Fibroblast of the conjunctiva (primary cell): ENCODE measurements around the gene KRT26.
A peak's percentile ranks its signal among the peaks of the same experiment; 100 is the strongest.
"Not testable (repeated sequence)": the region's sequence is repeated elsewhere in the genome, so short reads cannot be mapped to it uniquely, and the experiment has no call there.

Source experiments
- DNase-seq: peaks from one replicate; pipeline ENCODE4 v3.0.0-alpha.2; 2010; ENCODE audit warnings: low read depth

KRT26 gene, protein sequence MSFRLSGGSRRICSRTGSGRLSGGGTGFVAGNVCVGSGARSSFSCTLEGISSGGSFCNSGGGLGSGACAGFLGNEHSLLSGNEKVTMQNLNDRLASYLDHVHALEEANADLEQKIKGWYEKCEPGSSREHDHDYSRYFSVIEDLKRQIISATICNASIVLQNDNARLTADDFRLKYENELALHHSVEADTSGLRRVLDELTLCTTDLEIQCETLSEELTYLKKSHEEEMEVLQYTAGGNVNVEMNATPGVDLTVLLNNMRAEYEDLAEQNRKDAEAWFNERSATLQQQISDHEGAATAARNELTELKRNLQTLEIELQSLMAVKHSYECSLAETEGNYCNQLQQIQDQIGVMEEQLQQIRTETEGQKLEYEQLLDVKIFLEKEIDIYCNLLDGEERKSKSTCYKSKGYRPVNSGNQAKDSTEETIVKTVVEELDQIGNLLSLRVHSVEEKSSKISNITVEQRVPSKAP

DNA sequence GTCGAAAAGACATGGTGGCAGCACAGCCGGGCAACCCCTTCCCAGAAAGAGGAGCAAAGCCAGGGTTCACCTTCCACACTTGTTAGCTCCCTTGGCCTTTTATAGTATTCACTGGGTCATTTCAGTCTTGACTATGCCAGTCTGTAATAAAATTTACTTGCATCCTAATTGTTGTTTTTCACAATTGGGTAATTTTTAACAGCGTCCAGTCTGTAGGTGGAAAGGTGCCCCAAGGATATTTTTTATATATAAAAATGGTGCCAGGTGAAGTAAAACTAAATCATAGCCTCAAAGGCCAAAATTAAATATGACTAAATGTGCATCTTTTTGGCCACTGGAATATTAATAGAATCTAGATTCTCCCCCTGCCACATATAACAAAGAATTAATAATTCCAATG is at the start of gene KRT26:
TSS of gene KRT26 (minus strand) at position 101 of the 400 bp plus-strand sequence. CDS start at position 13, 88 bp downstream.
- no peak for DNase-seq

- no peak for DNase-seq
These were observed 49.5 kb upstream of the KRT26 start for GRCh38 chr17:40821536-40821935.

DNA sequence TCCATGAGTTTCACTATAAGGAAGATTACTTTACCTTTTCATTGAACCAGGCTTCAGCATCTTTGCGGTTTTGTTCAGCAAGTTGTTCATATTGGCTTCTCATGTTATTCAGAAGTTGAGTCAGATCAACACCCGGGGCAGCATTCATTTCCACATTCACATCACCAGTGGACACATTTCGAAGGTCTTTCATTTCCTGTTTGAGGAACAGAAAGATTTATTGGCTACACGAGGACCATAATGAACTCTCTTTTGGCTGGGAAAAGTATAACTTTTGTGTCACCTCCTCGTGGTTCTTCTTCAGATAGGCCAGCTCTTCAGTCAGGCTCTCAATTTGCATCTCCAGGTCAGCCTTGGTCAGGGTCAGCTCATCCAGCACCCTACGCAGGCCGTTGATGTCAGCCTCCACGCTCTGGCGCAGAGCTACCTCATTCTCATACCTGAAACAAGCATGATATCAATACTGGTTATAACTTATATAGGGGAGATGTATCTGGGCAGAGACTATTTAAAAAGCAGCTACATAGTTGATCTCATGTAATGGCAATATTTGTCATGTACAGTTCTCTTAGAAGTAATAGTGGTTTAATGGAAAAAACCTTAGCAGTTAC is 48.3 kb upstream of the KRT26 start:
- no peak for DNase-seq

DNA sequence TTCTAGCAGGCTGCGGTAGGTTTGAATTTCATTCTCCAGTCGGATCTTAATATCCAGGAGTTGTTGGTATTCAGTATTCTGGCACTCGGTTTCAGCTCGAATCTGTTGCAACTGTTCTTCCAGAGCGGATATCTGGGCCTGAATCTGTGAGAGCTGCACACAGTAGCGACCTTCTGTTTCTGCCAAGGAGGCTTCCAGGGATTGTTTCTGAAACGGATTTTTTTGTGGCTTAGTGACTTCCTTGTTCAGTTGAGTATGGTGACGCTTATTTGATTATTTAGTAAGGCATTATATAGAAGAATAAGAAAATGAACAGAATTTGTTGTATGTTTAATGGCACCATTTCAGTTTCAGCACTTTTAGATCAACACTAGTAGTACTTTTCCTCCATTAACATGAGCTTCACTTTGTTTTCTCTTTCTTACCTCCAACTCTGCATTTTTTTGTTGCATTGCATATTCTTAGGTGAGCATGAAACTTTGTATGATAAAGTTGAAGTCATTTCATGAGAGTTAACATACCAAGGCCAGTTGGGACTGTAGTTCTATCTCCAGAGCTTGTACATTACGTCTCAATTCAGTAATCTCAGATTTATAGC is 47.6 kb upstream of the KRT26 start:
- DNase-seq: no peak

- DNase-seq: peak; percentile 43
These were observed 46.9 kb upstream of the KRT26 start for GRCh38 chr17:40818733-40819527.

- no peak for DNase-seq
These were observed 46.3 kb upstream of the KRT26 start for GRCh38 chr17:40818343-40818732.

GRCh38 chr17:40817103-40817682 is 45.2 kb upstream of the KRT26 start:
- no peak for DNase-seq

DNA sequence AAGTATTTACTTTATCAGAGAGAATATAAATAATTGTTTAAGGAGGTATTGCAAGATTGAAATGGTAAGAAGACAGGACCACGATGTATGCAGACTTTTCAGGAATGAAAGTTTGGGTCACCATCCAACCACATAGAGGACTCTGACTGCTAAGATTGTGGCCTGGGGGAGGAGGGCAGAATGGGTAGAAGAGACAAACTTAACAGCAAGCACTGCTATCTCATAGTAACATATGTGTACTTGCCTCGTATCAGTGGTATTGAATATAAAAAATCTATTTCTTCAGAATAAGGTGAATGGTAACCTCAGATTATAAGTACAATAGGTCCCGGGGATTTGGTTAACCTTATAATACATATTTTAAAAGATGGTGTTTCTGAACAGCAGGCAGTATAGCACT is 44.6 kb upstream of the KRT26 start:
- DNase-seq: no peak

DNA sequence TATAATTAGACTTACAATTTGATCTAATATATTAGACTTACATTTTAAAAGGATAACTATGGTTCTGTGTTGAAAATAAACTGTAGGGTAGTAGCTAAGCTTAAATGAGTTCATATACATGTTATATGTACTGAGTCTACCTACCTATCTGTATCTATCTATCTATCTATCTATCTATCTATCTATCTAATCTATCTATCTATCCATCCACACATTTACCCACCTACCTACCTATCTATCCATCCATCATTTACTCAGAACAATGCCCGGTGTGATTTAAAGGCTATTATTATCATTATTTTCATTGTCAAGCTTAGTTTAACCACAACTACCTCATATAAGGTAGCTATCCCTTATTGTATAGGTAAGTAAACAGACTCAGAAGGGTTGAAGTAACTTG is 43.4 kb upstream of the KRT26 start:
- DNase-seq: no peak

- DNase-seq: not testable (repeated sequence)
These were observed 42.7 kb upstream of the KRT26 start for GRCh38 chr17:40814657-40815056.

- DNase-seq: no peak
These were observed 41.8 kb upstream of the KRT26 start for GRCh38 chr17:40813804-40814203.

DNA sequence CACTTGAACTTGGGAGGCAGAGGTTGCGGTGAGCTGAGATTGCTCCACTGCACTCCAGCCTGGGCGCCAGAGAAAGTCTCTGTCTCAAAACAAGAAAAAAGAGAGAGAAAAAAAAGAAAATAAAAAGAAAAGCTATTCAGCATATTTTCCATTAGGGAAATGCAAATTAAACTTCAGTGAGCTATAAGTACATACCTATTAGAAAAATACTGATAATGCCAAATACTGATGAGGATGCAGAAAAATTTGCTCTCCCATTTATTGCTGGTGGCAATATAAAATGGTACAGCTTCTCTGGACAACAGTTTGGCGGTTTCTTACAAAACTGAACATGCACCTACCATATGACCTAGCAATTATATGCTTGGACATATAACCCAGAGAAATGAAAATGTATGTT is 40.6 kb upstream of the KRT26 start:
- DNase-seq: no peak

DNA sequence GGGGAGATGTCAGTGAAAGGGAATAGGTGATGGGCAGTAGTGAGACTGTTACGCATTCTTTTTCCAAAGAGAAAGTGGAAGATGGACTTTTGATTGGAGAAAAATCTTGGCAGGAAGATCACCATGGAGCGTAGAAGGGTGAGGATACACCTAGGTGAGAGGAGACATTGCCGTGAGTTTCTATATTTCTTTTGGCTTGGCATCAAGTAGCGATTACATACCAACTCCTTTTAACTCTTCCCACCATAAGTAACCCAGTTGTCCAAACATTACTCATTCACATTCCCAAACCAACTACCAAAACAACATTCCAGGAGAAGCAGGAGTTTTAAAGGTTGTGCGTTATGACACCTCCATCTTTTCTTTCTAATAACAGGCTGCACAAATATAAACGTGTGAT is 38.5 kb upstream of the KRT26 start:
- DNase-seq: no peak

DNA sequence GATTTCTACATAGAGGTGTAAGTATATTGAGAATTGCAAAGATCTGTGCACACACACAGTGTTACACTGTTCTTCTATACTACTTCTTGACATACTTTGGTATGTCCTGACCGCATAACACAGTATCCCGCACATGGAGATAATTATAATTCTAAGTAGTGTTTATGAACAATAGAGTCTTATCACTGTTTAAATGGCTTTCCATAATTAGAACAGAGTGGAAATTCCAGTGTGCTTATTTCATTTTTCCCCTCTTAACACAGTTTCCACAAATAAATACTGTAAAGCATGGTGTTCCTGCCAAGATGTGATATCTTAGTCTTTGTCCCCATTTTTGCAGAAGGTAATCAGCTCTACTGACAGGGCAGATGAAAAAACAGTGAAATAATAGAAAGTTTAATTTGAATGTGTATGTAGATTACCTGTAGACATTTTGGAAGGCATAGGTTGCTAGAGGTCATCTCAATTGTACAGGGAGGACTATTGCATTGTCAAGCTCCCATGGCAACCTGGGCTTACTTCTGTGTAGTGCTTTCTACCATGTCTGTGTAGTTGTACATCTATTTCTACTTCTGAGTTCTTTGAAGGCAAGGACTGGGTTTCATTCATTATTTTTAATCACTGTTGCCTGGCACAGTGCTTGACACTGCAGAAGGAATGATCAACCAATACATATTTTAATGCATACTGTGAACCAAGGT is 37.9 kb upstream of the KRT26 start:
- no peak for DNase-seq

DNA sequence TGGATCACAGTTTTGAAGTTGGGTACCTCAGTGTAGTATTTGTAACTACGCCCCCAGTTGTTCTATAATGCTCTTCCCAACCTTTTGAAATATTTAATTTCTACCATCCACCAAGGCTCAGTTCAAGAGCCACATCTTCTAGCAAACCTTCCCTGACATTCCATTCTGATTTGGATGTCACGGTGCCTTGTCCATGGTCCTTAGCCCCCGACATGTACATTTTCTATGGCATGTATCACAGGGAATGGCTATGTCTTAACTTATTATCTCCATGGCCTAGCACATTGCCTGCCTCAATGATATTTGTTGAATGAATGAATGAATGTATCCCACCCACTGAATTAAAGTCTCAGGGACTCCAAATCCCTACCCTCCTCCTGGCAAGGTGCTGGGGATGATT is 34.1 kb upstream of the KRT26 start:
- DNase-seq: no peak

GRCh38 chr17:40803617-40804082 is 31.6 kb upstream of the KRT26 start:
- peak; percentile 55 for DNase-seq

DNA sequence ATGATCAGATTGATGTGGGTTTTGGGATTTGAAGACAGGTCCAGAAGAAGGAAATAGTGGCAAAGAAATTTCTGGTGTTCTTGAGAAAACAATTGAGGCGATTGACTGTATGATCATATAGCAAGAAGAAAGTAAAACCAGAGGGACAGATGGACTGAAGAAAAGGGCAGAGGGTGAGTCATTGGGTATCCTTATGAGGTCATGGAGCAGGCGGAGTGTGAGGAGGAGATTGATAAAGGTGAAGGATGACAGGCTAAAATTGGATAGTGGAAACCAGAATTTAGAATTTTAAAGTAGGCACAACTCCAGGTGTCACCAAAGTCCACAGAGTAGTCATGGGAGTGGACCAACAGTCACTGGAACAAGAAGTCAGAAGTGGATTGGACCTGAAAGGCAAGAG is 29.2 kb upstream of the KRT26 start:
- DNase-seq: no peak

GRCh38 chr17:40800381-40800780 is 28.4 kb upstream of the KRT26 start:
- DNase-seq: no peak

- no peak for DNase-seq
These were observed 27.9 kb upstream of the KRT26 start, which contains the start of gene KRT28 for GRCh38 chr17:40799859-40800258. Gene KRT28 (minus strand): TSS chr17:40799959. CDS start chr17:40799893, 66 bp downstream.

DNA sequence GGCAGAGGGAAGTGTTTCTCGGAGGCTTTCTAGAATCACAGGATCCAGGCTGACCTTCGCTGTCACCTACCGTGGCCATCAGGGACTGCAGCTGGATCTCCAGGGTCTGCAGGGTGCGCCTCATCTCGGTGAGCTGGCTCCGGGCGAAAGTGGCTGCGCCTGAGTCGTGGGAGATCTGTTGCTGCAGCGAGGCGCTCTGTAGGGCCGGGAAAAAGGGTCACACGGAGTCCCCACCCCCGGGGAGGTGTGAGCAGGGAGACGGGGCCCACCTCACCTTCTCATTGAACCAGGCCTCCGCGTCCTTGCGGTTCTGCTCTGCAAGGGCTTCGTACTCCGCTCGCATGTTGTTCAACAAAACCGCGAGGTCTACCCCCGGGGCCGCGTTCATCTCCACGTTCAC is 24.8 kb upstream of the KRT26 start:
- no peak for DNase-seq

- DNase-seq: no peak
These were observed 23.1 kb upstream of the KRT26 start for GRCh38 chr17:40795019-40795667.
